CD4-positive, alpha-beta T cell treated with Interferon gamma for 1 hour (primary cell): ENCODE data around the gene BANF1.

ENCODE experiments used
- DNase-seq: peaks from one replicate; pipeline ENCODE4 v3.0.0-alpha.2; 2020

Gene BANF1, protein sequence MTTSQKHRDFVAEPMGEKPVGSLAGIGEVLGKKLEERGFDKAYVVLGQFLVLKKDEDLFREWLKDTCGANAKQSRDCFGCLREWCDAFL

DNA sequence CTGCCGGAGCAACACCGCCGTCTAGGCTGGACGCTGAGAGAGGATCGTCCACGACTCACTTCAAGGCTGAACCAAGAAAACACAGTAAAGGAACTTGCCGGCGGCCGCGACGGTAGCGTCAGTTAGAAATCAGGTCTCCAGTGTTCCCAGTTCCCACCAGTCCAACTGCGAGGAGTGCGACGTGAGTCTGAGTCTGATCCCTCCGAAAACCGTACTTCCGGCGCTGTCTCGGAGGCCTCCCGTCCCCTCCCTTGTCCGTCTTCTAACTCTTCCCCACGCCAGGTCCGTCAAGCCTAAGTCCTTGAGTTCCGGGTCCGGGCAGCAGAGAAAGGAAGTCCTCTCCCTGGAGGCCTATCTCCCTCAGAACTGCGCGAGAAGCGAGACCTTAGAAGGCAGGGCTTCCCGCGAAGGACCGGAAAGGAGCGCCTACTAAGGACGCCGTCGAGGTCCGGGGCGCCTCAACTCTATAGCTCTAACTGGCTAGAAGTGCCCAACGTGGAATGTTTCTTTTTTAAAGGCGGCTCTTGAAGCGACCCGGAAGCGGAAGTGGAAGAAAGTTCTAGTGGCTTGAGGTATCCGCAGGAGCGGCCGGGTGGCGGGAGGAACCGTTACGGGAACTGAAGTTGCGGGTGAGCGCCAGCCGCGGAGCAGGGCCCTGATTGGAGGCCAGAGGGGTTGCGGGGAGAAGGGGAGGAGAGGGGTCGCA, at the start of gene BANF1, which contains the start of gene EIF1AD:
BANF1 (plus strand) TSS at position 562 of the 706 bp plus-strand sequence. CDS start 748 bp downstream, outside the sequence.
EIF1AD (minus strand) TSS at position 216 of the 706 bp plus-strand sequence. CDS start 1,768 bp downstream, outside the sequence.
- DNase-seq = peak; percentile 91

GRCh38 chr11:65953471-65953870, 48.8 kb upstream of the BANF1 start:
- DNase-seq = no peak

DNA sequence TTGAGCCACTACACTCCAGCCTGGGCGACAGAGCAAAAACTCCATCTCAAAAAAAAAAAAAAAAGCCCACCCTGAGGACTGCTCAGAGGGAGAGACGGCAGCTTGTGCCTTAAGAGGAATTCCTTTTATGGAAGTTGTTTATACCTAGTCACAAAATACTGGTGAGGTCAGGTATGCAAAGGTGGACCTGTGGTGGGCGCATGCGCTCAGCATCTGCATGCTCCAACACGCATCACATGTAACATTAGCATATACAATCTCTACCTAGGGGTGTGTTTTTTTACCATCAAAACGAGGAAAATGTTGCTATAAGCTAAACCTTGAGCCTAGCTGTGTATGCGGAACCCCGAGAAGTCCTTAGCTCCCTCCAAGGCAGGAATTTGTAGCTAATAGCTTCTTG, 47.5 kb upstream of the BANF1 start:
- DNase-seq = no peak

DNA sequence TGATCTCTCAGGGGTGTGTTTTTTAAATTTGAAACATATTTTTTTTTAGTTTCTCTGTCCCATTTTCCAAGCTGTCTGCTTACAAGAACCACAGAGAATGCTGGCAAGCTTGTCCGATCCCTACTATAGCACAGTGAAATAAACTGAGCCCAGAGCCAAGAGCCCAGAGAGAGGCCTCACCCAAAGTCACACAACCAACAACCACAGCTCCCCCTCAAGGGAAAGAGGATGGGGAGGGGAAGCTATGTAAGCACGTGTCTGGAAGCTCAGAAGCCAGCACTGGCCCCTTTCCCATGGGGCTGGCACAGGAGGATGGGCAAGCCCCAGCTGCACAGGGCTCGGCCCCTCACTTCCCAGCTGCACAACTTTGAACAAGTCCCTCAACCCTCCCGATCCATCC, 44.0 kb upstream of the BANF1 start:
- no peak for DNase-seq

GRCh38 chr11:65958774-65959420, 43.4 kb upstream of the BANF1 start:
- no peak for DNase-seq

GRCh38 chr11:65960824-65961266, 41.5 kb upstream of the BANF1 start:
- no peak for DNase-seq

GRCh38 chr11:65961267-65962140, 40.8 kb upstream of the BANF1 start, which contains the start of gene SART1:
Gene SART1, plus strand, starts transcription at chr11:65961734. Its CDS starts 47 bp downstream, at chr11:65961781.
- peak; percentile 98 for DNase-seq

GRCh38 chr11:65962141-65962564, 40.1 kb upstream of the BANF1 start:
- peak; percentile 58 for DNase-seq

DNA sequence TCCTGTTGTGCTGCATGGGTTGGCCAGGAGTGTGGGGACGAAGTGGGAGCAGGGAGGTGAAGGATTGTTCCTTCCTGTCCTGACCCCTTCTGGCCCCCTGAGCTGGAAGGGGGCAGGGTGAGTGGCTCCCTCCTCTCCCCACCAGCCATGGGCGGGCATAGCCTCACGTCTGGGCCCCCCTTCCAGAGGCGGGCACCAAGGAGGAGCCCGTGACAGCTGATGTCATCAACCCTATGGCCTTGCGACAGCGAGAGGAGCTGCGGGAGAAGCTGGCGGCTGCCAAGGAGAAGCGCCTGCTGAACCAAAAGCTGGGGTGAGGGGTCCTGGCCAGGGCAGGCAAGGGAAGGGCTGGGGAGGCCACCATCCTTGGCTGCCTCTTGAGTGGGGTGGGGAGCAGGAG, 37.4 kb upstream of the BANF1 start:
- no peak for DNase-seq

- DNase-seq = no peak
These were observed 36.1 kb upstream of the BANF1 start for GRCh38 chr11:65965986-65966762.

- no peak for DNase-seq
These were observed 34.9 kb upstream of the BANF1 start for GRCh38 chr11:65967329-65967934.

- no peak for DNase-seq
These were observed 33.5 kb upstream of the BANF1 start for GRCh38 chr11:65968600-65969482.

GRCh38 chr11:65972116-65972515, 30.2 kb upstream of the BANF1 start:
- DNase-seq = no peak

- DNase-seq = no peak
These were observed 28.7 kb upstream of the BANF1 start for GRCh38 chr11:65973439-65974110.

DNA sequence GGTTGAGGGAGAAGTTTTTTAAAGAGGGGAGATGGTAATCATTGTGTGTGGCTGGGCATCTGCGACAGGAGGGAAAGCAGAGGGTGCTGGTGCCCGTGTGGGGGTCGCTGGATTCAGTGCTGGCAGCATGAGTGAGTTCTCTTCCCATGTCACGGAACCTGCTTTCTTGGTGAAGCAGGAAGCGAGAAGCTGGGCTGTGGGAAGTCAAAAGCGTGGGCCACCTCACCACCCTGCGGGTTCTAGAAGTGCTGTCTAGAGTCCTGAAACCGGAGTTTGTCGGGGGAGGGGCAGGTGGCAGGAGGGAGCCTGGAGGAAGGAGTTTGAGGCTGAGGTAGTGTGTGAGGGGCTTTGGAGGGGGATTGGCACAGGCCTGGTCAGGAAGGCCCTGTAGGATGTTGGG, 26.5 kb upstream of the BANF1 start:
- no peak for DNase-seq

DNA sequence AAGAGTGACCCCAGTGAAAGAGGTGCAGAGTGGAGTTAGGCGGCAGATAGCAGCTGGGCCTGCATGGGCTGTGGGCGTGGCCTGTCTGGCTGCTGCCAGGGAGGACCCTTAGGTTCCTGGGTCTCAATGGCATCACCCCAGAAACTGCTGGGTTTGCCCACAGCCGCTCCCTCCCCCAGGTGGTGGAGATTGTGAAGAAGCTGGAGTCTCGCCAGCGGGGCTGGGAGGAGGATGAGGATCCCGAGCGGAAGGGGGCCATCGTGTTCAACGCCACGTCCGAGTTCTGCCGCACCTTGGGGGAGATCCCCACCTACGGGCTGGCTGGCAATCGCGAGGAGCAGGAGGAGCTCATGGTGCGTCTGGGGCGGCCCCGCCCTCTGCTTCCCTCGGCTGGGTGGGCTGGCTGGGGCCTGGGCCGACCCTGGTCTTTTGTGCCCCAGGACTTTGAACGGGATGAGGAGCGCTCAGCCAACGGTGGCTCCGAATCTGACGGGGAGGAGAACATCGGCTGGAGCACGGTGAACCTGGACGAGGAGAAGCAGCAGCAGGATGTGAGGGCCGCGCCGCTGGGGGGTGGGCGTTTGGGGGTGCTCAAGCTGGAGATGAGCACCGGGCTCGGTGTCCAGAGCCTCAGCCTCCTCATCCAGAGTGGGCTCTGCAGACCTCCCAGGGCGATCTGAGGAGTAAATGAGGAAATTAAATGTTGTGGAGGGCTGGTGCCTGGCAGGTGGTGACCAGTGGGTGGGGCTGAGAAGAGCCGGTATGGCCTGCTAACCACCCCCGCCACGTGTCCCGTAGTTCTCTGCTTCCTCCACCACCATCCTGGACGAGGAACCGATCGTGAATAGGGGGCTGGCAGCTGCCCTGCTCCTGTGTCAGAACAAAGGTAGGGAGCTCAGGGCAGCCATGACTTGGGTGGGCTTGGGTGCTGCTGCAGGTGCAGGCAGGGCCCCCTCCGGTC, 25.8 kb upstream of the BANF1 start:
- DNase-seq = no peak

DNA sequence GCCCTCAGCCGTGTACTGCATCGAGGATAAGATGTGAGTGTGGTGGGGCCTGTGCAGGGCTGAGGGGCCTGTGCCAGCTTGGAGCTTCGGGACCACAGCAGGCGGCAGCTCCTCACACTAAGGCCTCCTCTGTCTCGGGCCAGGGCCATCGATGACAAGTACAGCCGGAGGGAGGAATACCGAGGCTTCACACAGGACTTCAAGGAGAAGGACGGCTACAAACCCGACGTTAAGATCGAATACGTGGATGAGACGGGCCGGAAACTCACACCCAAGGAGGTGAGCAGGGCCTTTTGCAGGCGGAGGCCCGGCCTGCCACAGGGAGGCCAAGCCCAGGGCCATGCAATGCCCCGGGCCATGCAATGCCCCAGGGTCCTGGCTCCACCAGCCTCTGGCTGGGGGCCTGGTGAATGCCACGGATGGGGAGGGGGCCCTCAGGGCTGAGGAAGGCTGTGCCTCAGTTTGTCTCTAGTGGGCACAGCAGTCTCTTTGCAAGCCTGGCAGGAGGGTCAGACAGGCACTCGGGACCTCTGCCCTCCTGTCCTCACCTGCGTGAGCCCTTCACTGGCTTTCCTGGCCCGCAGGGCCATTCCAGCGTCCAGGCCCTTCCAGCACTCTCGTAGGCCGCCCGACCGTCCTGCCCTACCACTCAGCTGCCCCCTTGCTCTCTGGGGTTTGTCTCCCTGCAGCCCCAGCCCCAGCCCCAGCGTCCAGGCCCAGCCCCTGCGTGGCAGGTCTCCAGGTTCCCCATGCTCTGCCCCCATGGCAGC, 24.5 kb upstream of the BANF1 start:
- DNase-seq = no peak
